ENCODE data around the gene MGMT.

The MGMT gene

GRCh38 chr10:129774736-129775401 lies 307.8 kb downstream of the MGMT start:
- DNase-seq (ENCODE audit: low read depth), result no peak

- DNase-seq (ENCODE audit: low read depth), result no peak
These were observed 308.6 kb downstream of the MGMT start for GRCh38 chr10:129775681-129776080.

GRCh38 chr10:129777687-129778086 lies 310.6 kb downstream of the MGMT start:
- no peak for DNase-seq (ENCODE audit: low read depth)

- no peak for DNase-seq (ENCODE audit: low read depth)
These were observed 311.5 kb downstream of the MGMT start for GRCh38 chr10:129778571-129778970.

GRCh38 chr10:129779126-129780111 lies 312.4 kb downstream of the MGMT start:
- no peak for DNase-seq (ENCODE audit: low read depth)

GRCh38 chr10:129780198-129780597 lies 313.2 kb downstream of the MGMT start:
- DNase-seq (ENCODE audit: low read depth), result no peak

GRCh38 chr10:129780901-129781795 lies 314.1 kb downstream of the MGMT start:
- no peak for DNase-seq (ENCODE audit: low read depth)

GRCh38 chr10:129784291-129784690 lies 317.2 kb downstream of the MGMT start:
- DNase-seq (ENCODE audit: low read depth), result no peak

- no peak for DNase-seq (ENCODE audit: low read depth)
These were observed 317.9 kb downstream of the MGMT start for GRCh38 chr10:129784891-129785290.

GRCh38 chr10:129785536-129785981 lies 318.5 kb downstream of the MGMT start:
- DNase-seq (ENCODE audit: low read depth), result no peak

- DNase-seq (ENCODE audit: low read depth), result no peak
These were observed 319.2 kb downstream of the MGMT start for GRCh38 chr10:129786216-129786615.

- no peak for DNase-seq (ENCODE audit: low read depth)
These were observed 320.5 kb downstream of the MGMT start for GRCh38 chr10:129787557-129787956.

GRCh38 chr10:129788215-129788614 lies 321.2 kb downstream of the MGMT start:
- no peak for DNase-seq (ENCODE audit: low read depth)

GRCh38 chr10:129790715-129791446 lies 323.8 kb downstream of the MGMT start:
- no peak for DNase-seq (ENCODE audit: low read depth)

- no peak for DNase-seq (ENCODE audit: low read depth)
These were observed 325.1 kb downstream of the MGMT start for GRCh38 chr10:129792141-129792540.

GRCh38 chr10:129792864-129793263 lies 325.8 kb downstream of the MGMT start:
- no peak for DNase-seq (ENCODE audit: low read depth)

GRCh38 chr10:129793479-129793878 lies 326.4 kb downstream of the MGMT start:
- DNase-seq (ENCODE audit: low read depth), result no peak

GRCh38 chr10:129793996-129794395 lies 327.0 kb downstream of the MGMT start:
- no peak for DNase-seq (ENCODE audit: low read depth)

GRCh38 chr10:129796710-129797420 lies 329.8 kb downstream of the MGMT start:
- no peak for DNase-seq (ENCODE audit: low read depth)

- DNase-seq (ENCODE audit: low read depth), result no peak
These were observed 332.9 kb downstream of the MGMT start for GRCh38 chr10:129799942-129800341.

Data from activated T-cell treated with anti-CD3 and anti-CD28 coated beads for 48 hours (primary cell).